ENCODE results near the gene ATP9A. TPM values are rescaled to one million over a fixed set of nuclear protein-coding genes. Genes with fewer than 3 reads are reported as not detected.

Gene ATP9A
- total and polyA plus RNA-seq, 2 of the 4 experiments (the other 2 are of a cell fraction), result 10.6 to 22.4 TPM

GRCh38 chr20:51635680-51636079 lies 132.5 kb downstream of the ATP9A start:
- Histone ChIP-seq H3K27me3 (ENCODE audit: control insufficient read depth, insufficient read depth, low read length) (no peaks in the 10 kb centered on the region), H2AK9ac (replicated peaks; ENCODE audit: low read depth, low read length, poor library complexity) (no peak overlapping the region), H3K18ac (ENCODE audit: low read depth, low read length) (no peak overlapping the region), H2AFZ (replicated peaks; ENCODE audit: low read length, poor library complexity) (no peak overlapping the region), H3K4me2 (ENCODE audit: low read depth, low read length) (no peak overlapping the region), H4K5ac (ENCODE audit: low read depth, low read length) (no peak overlapping the region), H3K4ac (ENCODE audit: low read depth, low read length) (no peak overlapping the region), H3K9ac (ENCODE audit: low read depth, low read length) (no peak overlapping the region), H3K9me1 (ENCODE audit: insufficient read depth, low read length) (peaks cover 19% of the 10 kb centered on the region), H3K9me3 (ENCODE audit: control insufficient read depth, insufficient read depth, low read length) (no peaks in the 10 kb centered on the region), H3K4me1 (ENCODE audit: control insufficient read depth, insufficient read depth, low read length) (peaks cover 16% of the 10 kb centered on the region), H3K56ac (ENCODE audit: extremely low read depth, insufficient read depth, low read length) (no peak overlapping the region), H4K91ac (ENCODE audit: insufficient read depth, low read depth, low read length) (no peak overlapping the region), H3K23ac (ENCODE audit: low read depth, low read length) (no peak overlapping the region), H2AK5ac (ENCODE audit: low read depth, low read length) (no peak overlapping the region; the same call in 1 of the 2 replicates), H2BK120ac (ENCODE audit: low read depth, low read length) (no peak overlapping the region), H3K14ac (replicated peaks; ENCODE audit: low read depth, low read length) (no peak overlapping the region), H3K79me1 (ENCODE audit: low read depth in 1 of 2, low read length in 2 of 2) (peaks cover 0 to 34% of the 10 kb centered on the region in 2 experiments; a peak in 3 of 4 replicates), H4K20me1 (ENCODE audit: insufficient read depth, low read length) (no peaks in the 10 kb centered on the region; the same call in 1 of the 2 replicates), H4K8ac (ENCODE audit: low read depth in 2 of 2, low read length in 2 of 2) (no peak overlapping the region), H3K4me3 (ENCODE audit: insufficient read depth, low read depth, low read length) (no peak overlapping the region), H2BK20ac (ENCODE audit: low read depth, low read length) (no peak overlapping the region), H2BK5ac (ENCODE audit: low read depth, low read length, poor library complexity, severe bottlenecking) (no peak overlapping the region), H3K27ac (ENCODE audit: insufficient read depth, low read length) (no peak overlapping the region), H2BK15ac (ENCODE audit: low read depth, low read length) (no peak overlapping the region), H3K36me3 (ENCODE audit: control insufficient read depth, insufficient read depth, low read length) (no peaks in the 10 kb centered on the region)
- no TSS peak for BruUV-seq (replicated peaks)
- WGBS, 2 experiments (ENCODE audit: extremely low coverage in 2 of 2, insufficient read length in 1 of 2), result no CpG with 5 or more reads among the region's 2 CpGs
- intact Hi-C loops (cut with micrococcal nuclease) (loop anchor here (5.0 kb wide), 1 partner anchor 62 kb away; no protein-coding TSS in a partner anchor), in situ Hi-C loops (cut with MboI; ENCODE audit: low sequenced_read_pairs) (no loop called here), dilution Hi-C loops (cut with HindIII; ENCODE audit: low sequenced_read_pairs, unreplicated experiment) (no loop called here)
- ATAC-seq (ENCODE audit: low read depth) (no peak), DNase-seq (no peak)
- CTCF ChIA-PET, result no interaction called here
- POLR2A ChIA-PET (ENCODE audit: unreplicated experiment), result no interaction called here
- TF ChIP-seq CHD1 (IDR thresholded peaks at IDR 0.05; ENCODE audit: low read depth, low read length), result no peak
- no peak for TF ChIP-seq USF2 (IDR thresholded peaks at IDR 0.05; ENCODE audit: low read depth, low read length)
- no peak for TF ChIP-seq CEBPB (IDR thresholded peaks at IDR 0.05; ENCODE audit: low read depth, low read length)
- TF ChIP-seq ELK1 (IDR thresholded peaks at IDR 0.05; ENCODE audit: borderline replicate concordance, low read depth, low read length), result no peak
- TF ChIP-seq CTCF (conservative IDR thresholded peaks at IDR 0.05; ENCODE audit: low read depth, low read length), result no peak
- TF ChIP-seq SMC3 (IDR thresholded peaks at IDR 0.05; ENCODE audit: low read depth, low read length), result no peak
- no peak for TF ChIP-seq POLR2A (IDR thresholded peaks at IDR 0.05; ENCODE audit: low read depth, low read length)
- TF ChIP-seq MAZ (IDR thresholded peaks at IDR 0.05; ENCODE audit: borderline replicate concordance, low read depth, low read length), result no peak
- no peak for TF ChIP-seq BHLHE40 (IDR thresholded peaks at IDR 0.05; ENCODE audit: low read depth, low read length)
- no peak for TF ChIP-seq RCOR1 (IDR thresholded peaks at IDR 0.05; ENCODE audit: insufficient replicate concordance, low read length)
- TF ChIP-seq RAD21 (IDR thresholded peaks at IDR 0.05; ENCODE audit: low read length), result no peak
- no peak for TF ChIP-seq FOS (IDR thresholded peaks at IDR 0.05; ENCODE audit: low read depth, low read length)
- TF ChIP-seq MAFK (IDR thresholded peaks at IDR 0.05; ENCODE audit: low read depth, low read length), result no peak
- no peak for TF ChIP-seq RFX5 (IDR thresholded peaks at IDR 0.05; ENCODE audit: low read depth, low read length)
- no peak for TF ChIP-seq MXI1 (IDR thresholded peaks at IDR 0.05; ENCODE audit: borderline replicate concordance, low read depth, low read length)
- TF ChIP-seq NFE2L2 (IDR thresholded peaks at IDR 0.05; ENCODE audit: low read depth, low read length), result no peak
